Natural killer cell treated with Interleukin-12 subunit alpha and Interleukin-12 subunit beta and Interleukin-15 and Interleukin-18, amount 100 ng/mL, for 72 hours (primary cell): ENCODE measurements around the gene TMEM181. TPM values are rescaled to one million over a fixed set of nuclear protein-coding genes. Genes with fewer than 3 reads are reported as not detected.
"Not testable (repeated sequence)": the region's sequence is repeated elsewhere in the genome, so short reads cannot be mapped to it uniquely, and the experiment has no call there.

Source experiments
- ATAC-seq, 2 donors: fragments of 150-1000 bp; cut with Tn5 transposase in 1 of 2; sonication (Bioruptor Pico), chemical (Tn5 transposase) in 1 of 2; 2 replicates each; pipeline ENCODE4 v1.10.0; 2021
- DNase-seq: peaks from one replicate; pipeline ENCODE4 v3.0.0; 2022; ENCODE audit warnings: low spot score
- H3K27ac Mint-ChIP-seq, 2 donors: 1 replicate in 1 of 2; 2 replicates in 1 of 2; pipeline ENCODE4 v1.8.0; 2022; ENCODE audit warnings: mixed read lengths in 2 of 2, mild to moderate bottlenecking in 1 of 2, moderate library complexity in 1 of 2
- H3K27me3 Mint-ChIP-seq, 2 donors: 1 replicate in 1 of 2; 2 replicates in 1 of 2; pipeline ENCODE4 v1.8.0; 2022; ENCODE audit warnings: mixed read lengths in 2 of 2
- H3K36me3 Mint-ChIP-seq: one replicate; pipeline ENCODE4 v1.8.0; 2022; ENCODE audit warnings: mixed read lengths
- H3K4me1 Mint-ChIP-seq, 2 donors: 1 replicate in 1 of 2; 2 replicates in 1 of 2; pipeline ENCODE4 v1.8.0; 2022; ENCODE audit warnings: low read depth in 2 of 2, mixed read lengths in 2 of 2, mild to moderate bottlenecking in 1 of 2
- H3K4me3 Mint-ChIP-seq: one replicate; pipeline ENCODE4 v1.8.0; 2022; ENCODE audit warnings: mixed read lengths
- H3K9me3 Mint-ChIP-seq: 2 replicates; pipeline ENCODE4 v1.8.0; 2022; ENCODE audit warnings: mixed read lengths
- total RNA-seq, 2 donors: library from RNA; stranded (reverse); gene quantifications; one replicate each; pipeline ENCODE4 v1.2.3, GENCODE V29; 2022

Gene TMEM181
- total RNA-seq, 2 donors from 2014 or later: 19.6 to 30.9 TPM

DNA sequence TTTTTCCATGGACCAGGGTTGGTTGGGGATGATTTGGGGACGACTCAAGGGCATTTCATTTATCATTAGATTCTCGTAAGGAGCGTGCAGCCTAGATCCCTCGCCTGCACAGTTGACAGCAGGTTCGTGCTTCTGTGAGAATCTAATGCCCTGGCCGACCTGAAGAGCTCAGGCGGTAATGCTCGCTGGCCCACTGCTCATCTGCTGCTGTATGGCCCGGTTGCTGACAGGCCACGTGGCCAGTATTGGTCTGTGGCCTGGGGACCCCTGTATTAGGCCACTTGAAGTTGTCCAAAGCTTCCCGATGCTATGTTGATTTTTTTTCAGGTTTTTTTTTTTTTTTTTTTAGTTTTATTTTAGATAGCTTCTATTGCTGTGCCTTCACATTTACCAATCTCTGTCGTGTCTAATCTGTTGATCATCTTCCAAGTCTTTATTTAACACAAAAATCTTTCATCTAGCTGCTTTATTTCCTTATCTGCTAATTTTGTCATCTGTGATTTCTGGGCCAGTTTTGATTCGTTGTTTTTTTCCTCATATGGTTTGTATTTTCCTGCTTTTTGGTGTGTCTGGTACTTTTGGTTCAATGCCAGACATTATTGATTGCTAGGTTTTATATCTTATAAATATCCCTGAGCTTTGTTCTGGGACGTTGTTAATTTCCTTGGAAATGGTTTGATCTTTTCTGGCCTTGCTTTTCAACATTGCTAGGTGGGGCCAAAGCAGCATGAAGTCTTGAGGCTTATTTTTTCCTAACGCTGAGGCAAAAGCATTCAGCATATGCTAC, 43.6 kb downstream of the TMEM181 start:
- Mint-ChIP-seq H3K4me1 (peaks cover 14 to 22% of the 10 kb centered on the region in 2 donors), H3K4me3 (no peak overlapping the region), H3K27me3 (no peaks in the 10 kb centered on the region), H3K9me3 (no peaks in the 10 kb centered on the region), H3K36me3 (peaks cover 11% of the 10 kb centered on the region), H3K27ac (peak overlapping the region; percentile 68 to 78)
- ATAC-seq (no peak), DNase-seq (no peak)

DNA sequence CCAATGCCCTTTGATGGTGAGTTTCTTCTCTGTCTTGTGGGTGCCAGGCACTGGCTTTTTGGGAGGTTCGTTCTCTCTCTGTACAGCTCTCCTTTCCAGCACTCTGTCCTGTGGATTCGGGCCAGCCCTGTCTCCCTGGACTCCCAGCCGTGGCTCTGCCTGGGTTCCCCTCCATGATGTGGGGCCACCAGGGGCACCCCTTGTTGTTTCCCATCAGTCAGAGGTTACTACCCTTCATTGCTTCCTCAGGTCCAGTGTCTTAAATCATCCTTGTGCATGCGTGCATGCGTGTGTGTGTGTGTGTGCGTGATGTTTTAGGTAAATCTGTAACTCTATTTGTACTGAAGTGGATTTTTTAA, 44.1 kb downstream of the TMEM181 start:
- H3K36me3 Mint-ChIP-seq: peaks cover 11% of the 10 kb centered on the region
- no peak for DNase-seq
- no peak overlapping the region for H3K4me3 Mint-ChIP-seq
- no peak for ATAC-seq
- no peaks in the 10 kb centered on the region for H3K27me3 Mint-ChIP-seq
- no peaks in the 10 kb centered on the region for H3K9me3 Mint-ChIP-seq
- peaks cover 16 to 22% of the 10 kb centered on the region in 2 donors for H3K4me1 Mint-ChIP-seq
- H3K27ac Mint-ChIP-seq: peak overlapping the region; percentile 68 to 78

DNA sequence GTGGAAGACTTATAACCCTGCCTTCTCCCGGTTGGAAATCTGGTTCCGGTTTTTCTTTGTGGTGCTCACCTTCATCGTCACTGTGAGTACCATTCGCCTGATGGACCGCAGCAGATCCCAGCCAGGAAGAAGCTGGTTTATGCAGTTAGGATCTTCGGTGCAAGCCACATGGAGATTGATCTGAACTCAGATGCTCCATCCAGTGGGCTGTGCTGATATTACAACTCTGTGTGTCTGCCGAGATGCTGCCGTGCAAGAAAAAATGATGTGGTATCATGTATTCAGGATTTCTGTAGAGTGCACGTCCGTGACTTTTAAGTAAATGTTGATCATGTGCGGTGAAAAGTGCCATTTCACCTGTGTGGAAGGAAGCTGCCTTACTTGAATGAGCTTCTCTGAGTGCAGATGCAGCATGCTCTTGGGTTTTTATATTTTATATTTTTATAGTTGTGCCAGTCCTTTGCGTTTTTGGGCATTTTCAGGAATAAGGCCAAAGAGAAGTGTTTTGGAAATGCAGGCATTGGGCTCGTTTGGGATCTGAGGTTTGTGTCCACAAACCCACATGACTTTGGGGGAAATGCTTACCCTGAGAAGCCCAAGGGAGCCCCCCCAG, 45.5 kb downstream of the TMEM181 start:
- Mint-ChIP-seq H3K27me3 (no peaks in the 10 kb centered on the region), H3K9me3 (no peaks in the 10 kb centered on the region), H3K27ac (peak overlapping the region; percentile 68 to 78), H3K4me1 (peaks cover 21 to 22% of the 10 kb centered on the region in 2 donors), H3K4me3 (no peak overlapping the region), H3K36me3 (peaks cover 11% of the 10 kb centered on the region)
- DNase-seq (no peak), ATAC-seq (peak in 1 of 2 donors; percentile 56)

DNA sequence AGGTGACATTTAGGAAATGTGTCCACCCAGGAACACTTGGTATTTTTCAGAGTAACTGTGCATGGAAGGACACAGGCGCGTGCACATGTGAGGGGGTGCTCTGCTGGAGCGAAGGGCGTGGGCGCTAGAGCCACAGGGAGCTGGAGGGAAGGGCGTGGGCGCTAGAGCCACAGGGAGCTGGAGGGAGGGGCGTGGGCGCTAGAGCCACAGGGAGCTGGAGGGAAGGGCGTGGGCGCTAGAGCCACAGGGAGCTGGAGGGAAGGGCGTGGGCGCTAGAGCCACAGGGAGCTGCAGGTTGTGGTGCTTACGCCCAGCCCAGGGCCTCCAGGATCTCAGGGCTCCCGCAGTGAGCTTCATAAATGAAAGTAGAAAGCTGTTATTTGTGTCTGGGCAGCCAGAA, 46.1 kb downstream of the TMEM181 start:
- H3K9me3 Mint-ChIP-seq, DNase-seq, H3K4me3 Mint-ChIP-seq, H3K27me3 Mint-ChIP-seq, ATAC-seq: not testable (repeated sequence)
- Mint-ChIP-seq H3K4me1 (peaks cover 21 to 22% of the 10 kb centered on the region in 2 donors), H3K27ac (peak overlapping the region; percentile 68 to 78), H3K36me3 (peaks cover 11% of the 10 kb centered on the region)

DNA sequence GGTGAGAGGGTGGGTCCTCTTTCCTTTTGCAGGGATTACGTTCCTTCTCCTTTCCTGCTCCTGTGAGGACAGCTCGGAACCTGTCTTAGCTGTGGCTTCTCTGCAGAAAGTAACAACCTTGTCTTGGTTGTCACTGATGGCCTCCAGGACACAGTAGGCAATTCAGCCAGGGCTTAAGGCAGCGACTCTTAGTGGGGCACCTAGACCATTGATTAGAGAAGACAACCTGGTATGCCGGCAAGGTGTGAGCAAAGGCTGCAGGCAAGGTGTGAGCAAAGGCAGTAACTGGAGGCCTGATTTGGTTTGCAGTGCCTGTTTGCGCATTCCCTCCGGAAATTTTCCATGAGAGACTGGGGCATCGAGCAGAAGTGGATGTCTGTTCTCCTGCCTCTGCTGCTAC, 47.0 kb downstream of the TMEM181 start:
- Mint-ChIP-seq H3K36me3 (peaks cover 11% of the 10 kb centered on the region), H3K9me3 (no peaks in the 10 kb centered on the region), H3K27ac (no peak overlapping the region), H3K27me3 (no peaks in the 10 kb centered on the region), H3K4me1 (peaks cover 23 to 27% of the 10 kb centered on the region in 2 donors), H3K4me3 (no peak overlapping the region)
- ATAC-seq: no peak
- no peak for DNase-seq

DNA sequence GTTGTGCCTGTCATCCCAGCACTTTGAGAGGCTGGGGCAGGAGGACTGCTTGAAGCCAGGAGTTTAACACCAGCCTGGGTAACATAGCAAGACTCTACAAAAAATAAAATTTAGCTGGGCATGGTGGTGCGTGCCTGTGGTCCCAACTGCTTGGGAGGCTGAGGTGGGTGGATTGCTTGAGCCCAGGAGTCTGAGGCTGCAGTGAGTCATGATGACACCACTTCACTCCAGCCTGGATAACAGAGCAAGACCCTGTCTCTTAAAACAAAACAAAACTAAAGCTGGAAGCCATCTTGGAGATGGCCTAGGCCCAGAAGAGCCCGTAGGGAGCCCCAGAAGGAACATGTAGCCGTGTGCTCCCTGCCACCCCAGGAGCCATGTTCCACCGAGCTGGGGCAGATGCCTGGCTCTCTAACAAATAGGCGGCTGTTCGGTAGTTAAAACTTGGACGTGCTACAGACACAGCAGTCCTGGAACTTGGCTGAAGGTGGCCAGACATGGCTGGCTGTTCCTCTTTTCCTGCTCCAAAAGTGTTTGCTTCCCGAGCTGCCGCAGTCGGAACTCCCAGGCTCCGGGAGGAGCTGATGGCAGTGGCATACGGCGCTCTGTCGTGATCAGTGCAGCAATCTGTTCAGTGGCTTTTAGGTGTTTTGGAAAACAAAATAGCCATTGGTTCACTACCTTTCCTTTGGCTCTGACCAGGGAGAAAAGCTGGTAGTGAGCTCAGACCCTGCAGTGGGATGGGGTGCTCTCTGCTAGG, 47.7 kb downstream of the TMEM181 start:
- H3K4me3 Mint-ChIP-seq: no peak overlapping the region
- peaks cover 11% of the 10 kb centered on the region for H3K36me3 Mint-ChIP-seq
- H3K27ac Mint-ChIP-seq: no peak overlapping the region
- H3K9me3 Mint-ChIP-seq: no peaks in the 10 kb centered on the region
- DNase-seq (no peak), ATAC-seq (no peak)
- H3K4me1 Mint-ChIP-seq: peaks cover 23 to 26% of the 10 kb centered on the region in 2 donors
- H3K27me3 Mint-ChIP-seq: no peaks in the 10 kb centered on the region

DNA sequence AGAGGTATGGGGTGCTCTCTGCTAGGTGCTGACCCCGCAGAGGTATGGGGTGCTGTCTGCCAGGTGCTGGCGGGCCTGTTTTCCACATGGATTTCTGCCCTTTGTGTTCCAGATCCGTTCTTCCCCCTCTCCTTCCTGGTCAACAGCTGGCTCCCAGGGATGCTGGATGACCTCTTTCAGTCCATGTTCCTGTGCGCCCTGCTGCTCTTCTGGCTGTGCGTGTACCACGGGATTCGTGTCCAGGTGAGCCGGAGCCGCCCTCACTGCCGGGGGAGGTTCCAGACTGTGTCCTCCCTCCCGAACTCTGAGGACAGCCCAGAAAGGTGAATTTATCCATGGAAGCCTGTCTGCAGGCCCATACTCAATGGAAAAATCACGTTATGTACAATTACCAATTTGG, 48.3 kb downstream of the TMEM181 start:
- DNase-seq (no peak), ATAC-seq (no peak)
- peak overlapping the region in 1 of 2 donors; percentile 77 for H3K27ac Mint-ChIP-seq
- H3K27me3 Mint-ChIP-seq: no peaks in the 10 kb centered on the region
- H3K4me3 Mint-ChIP-seq: no peak overlapping the region
- H3K9me3 Mint-ChIP-seq: no peaks in the 10 kb centered on the region
- peaks cover 11% of the 10 kb centered on the region for H3K36me3 Mint-ChIP-seq
- peaks cover 21% of the 10 kb centered on the region in 2 donors for H3K4me1 Mint-ChIP-seq

DNA sequence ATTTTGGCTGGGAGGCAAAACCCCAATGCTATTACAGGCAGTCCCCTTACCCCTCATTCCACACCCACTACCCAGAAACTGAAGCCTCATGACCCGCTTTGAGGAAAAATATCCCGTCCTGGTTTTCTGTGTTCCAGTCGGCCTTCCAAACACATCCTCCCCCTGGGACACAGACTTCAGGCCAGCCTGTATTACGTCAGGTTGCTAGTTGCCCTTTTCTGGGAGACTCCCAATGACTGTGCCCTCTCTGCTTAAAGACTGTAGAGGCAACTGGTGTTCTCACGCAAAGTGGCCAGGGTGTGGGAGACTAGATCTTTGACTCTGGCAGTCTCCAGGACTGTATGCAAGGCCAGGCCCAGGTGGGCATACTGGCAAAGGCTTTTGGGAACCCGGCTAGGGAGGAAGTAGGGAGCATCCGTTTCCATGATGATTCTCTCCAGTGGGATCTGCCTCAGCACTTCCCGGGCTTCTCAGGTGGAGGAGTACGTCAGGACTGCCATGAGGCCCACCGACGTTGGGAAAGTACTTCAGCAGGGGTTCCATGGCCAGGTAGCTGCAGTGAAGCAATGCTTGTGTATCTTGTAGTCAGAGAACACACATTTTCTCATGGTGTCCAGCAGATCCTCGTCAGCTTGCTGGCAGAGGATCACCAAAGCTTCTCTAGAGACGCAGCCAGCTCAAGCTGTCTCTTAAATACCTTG, 49.7 kb downstream of the TMEM181 start:
- peaks cover 10 to 14% of the 10 kb centered on the region in 2 donors for H3K4me1 Mint-ChIP-seq
- no peaks in the 10 kb centered on the region for H3K9me3 Mint-ChIP-seq
- H3K4me3 Mint-ChIP-seq: no peak overlapping the region
- H3K27me3 Mint-ChIP-seq: no peaks in the 10 kb centered on the region
- no peak for ATAC-seq
- DNase-seq: no peak
- peaks cover 8% of the 10 kb centered on the region for H3K36me3 Mint-ChIP-seq
- peak overlapping the region in 1 of 2 donors; percentile 87 for H3K27ac Mint-ChIP-seq

DNA sequence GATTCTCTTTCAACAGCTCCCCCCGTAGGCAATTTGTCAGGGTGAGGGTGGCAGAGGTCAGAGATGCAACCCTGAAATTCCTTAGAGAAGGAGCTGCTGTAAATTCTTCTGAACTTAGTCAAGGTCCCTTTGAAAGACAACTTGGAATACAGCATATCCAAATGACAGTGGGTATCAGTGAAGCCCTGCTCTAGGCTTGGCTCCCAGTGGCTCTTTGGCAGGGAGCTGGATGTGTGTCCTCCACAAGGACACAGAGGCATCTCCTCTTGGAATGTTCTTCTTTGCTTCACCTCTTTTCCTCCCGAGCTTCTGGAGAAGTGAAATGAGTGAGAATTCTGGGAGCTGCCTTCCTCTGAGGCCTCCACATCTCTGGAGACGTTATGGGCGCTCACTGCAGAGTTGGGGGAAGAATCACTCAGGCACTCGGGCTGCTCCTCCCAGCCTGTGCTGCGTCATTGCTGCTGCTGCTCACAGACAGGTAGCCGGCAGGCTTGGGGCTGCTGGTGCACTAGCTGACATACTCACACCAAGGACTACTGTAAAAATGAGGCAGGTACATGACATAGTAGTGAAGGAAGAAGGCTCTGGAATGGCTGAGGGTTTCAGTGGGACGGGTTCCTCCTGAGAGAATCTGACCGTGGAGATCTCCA, 50.6 kb downstream of the TMEM181 start:
- peaks cover 14 to 19% of the 10 kb centered on the region in 2 donors for H3K4me1 Mint-ChIP-seq
- no peak for ATAC-seq
- no peak for DNase-seq
- peak overlapping the region in 1 of 2 donors; percentile 87 for H3K27ac Mint-ChIP-seq
- no peaks in the 10 kb centered on the region for H3K9me3 Mint-ChIP-seq
- H3K27me3 Mint-ChIP-seq: no peaks in the 10 kb centered on the region
- H3K36me3 Mint-ChIP-seq: peaks cover 14% of the 10 kb centered on the region
- no peak overlapping the region for H3K4me3 Mint-ChIP-seq

DNA sequence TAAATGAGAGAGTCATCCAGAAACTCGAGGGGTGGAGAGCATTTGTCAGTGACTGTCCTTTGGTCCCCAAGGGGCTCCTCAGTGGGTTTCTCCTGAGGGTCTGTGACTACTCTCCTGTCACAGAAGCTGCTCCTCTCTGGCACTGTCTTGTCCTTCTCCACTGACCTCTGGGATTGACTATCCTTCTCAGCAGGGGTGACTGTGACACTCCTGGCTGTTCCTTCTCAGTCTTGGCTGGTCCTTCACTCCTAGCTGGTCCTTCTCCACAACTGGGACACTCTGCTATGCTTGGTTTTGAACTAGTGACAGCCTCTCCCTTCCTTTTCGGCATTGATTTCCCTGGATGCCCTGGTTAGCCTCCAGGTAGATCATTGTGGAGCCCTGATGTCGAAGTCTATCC, 51.1 kb downstream of the TMEM181 start:
- no peak for ATAC-seq

DNA sequence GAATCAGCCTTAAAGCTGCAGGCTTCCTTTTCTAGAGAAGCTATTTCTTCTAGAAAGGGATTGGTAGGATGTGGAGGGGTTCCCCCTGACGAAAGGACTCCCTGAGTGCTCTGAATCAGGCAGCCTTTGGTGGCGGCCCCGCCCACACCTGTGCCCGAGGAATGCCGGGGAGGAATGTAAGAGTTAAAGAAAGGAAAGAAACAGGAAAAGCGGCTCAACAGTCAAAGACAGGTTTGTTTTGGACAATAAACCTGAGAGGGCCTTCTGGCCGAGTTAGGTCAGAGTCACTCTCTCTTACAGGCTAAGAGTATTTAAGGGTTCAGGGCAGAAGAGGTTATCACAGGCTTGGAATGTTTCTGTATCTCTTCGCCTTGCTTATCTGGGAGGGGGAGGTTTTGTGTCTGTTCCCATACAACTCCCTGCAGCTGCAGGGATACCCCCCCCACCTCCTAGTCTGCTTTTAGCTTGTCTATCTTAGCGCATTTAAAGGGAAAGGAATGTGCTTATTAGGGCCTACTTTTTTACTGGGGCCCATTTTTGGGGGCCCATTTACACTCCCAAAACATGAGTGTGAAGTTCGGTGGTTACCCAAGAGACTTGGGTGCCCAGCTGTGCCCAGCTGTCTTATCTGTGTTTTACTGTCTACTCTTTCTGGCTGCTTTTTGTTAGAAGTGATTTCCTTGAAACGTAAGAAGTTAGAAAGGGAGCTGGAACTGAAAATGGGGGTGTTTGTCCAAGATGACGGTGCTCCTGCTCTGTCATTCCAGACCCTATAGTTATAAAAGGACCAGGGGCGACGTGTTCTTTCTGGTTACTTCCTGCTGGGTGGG, 51.9 kb downstream of the TMEM181 start:
- Mint-ChIP-seq H3K36me3 (peaks cover 14% of the 10 kb centered on the region), H3K4me3 (no peak overlapping the region), H3K27me3 (no peaks in the 10 kb centered on the region), H3K9me3 (no peaks in the 10 kb centered on the region), H3K4me1 (peaks cover 12 to 23% of the 10 kb centered on the region in 2 donors), H3K27ac (peak overlapping the region; percentile 6 to 87)
- DNase-seq: no peak
- no peak for ATAC-seq

More for the DNA sequence above, 51.1 kb downstream of the TMEM181 start:
- no peak overlapping the region for H3K4me3 Mint-ChIP-seq
- H3K9me3 Mint-ChIP-seq: no peaks in the 10 kb centered on the region
- H3K27ac Mint-ChIP-seq: peak overlapping the region; percentile 6 to 87
- DNase-seq: no peak
- H3K4me1 Mint-ChIP-seq: peaks cover 12 to 19% of the 10 kb centered on the region in 2 donors
- H3K27me3 Mint-ChIP-seq: no peaks in the 10 kb centered on the region
- H3K36me3 Mint-ChIP-seq: peaks cover 14% of the 10 kb centered on the region

DNA sequence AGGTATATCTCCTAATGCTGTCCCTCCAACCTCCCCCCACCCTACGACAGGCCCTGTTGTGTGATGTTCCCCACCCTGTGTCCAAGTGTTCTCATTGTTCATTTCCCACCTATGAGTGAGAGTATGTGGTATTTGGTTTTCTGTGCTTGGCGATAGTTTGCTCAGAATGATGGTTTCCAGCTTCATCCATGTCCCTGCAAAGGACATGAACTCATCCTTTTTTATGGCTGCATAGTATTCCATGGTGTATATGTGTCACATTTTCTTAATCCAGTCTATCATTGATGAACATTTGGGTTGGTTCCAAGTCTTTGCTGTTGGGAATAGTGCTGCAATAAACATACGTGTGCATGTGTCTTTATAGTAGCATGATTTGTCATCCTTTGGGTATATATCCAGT, 54.7 kb downstream of the TMEM181 start:
- H3K27me3 Mint-ChIP-seq, ATAC-seq, DNase-seq, H3K9me3 Mint-ChIP-seq, H3K4me3 Mint-ChIP-seq, H3K27ac Mint-ChIP-seq: not testable (repeated sequence)
- peaks cover 36% of the 10 kb centered on the region for H3K36me3 Mint-ChIP-seq
- peaks cover 36 to 39% of the 10 kb centered on the region in 2 donors for H3K4me1 Mint-ChIP-seq
